K562 (cell line): ENCODE data around the gene NEFH.
A peak's percentile ranks its signal among the peaks of the same experiment; 100 is the strongest.

Experiments used
- BHLHE40 ChIP-seq: IDR thresholded peaks from 2 replicates; pipeline ENCODE4 v1.6.1; 2011; ENCODE audit warnings: low read length, improper control_type of control experiment
- CEBPB ChIP-seq: fragments of 450-650 bp; IDR thresholded peaks from 2 replicates; pipeline ENCODE4 v1.6.1; 2016; ENCODE audit warnings: missing genetic modification characterization, missing compliant biosample characterization
- CTCF ChIP-seq, 3 experiments: IDR thresholded peaks in 2 of 3; conservative IDR thresholded peaks in 1 of 3; 2 replicates each; pipeline ENCODE4 v1.5.1; 2011 to 2012; ENCODE audit warnings: low read length in 3 of 3, mild to moderate bottlenecking in 3 of 3, control low read depth in 2 of 3, improper control_type of control experiment in 1 of 3, inconsistent platforms in 1 of 3, low read depth in 1 of 3, mixed read lengths in 1 of 3, moderate library complexity in 1 of 3; ENCODE audit not compliant: insufficient read depth in 2 of 3
- MCM3 ChIP-seq: fragments of 450-650 bp; IDR thresholded peaks from 2 replicates; pipeline ENCODE4 v1.6.1; 2016
- MYC ChIP-seq, 2 experiments: fragments of 250-450 bp in 1 of 2; sonication (Bioruptor Pico) in 1 of 2; IDR thresholded peaks; 2 replicates each; pipeline versions ENCODE4 v1.5.1 to v1.6.1; 2012 to 2021; ENCODE audit warnings: low read depth in 2 of 2, borderline replicate concordance in 1 of 2, improper control_type of control experiment in 1 of 2, low read length in 1 of 2, mild to moderate bottlenecking in 1 of 2, moderate library complexity in 1 of 2
- NELFE ChIP-seq: IDR thresholded peaks from 2 replicates; pipeline ENCODE4 v1.6.1; 2011; ENCODE audit warnings: mild to moderate bottlenecking; ENCODE audit not compliant: insufficient read depth, insufficient read length
- RBBP5 ChIP-seq: fragments of 200-600 bp; sonication (generic); IDR thresholded peaks from 2 replicates; pipeline ENCODE4 v1.6.1; 2012; ENCODE audit warnings: borderline replicate concordance, mild to moderate bottlenecking, low read length, control low read depth, inconsistent platforms; ENCODE audit not compliant: insufficient read depth, poor library complexity, severe bottlenecking
- TRIM24 ChIP-seq, 2 experiments: fragments of 450-650 bp; IDR thresholded peaks; 2 replicates each; pipeline ENCODE4 v1.6.1; 2016
- ZNF280B ChIP-seq: fragments of 250-450 bp; sonication (Bioruptor Pico); IDR thresholded peaks from 2 replicates; pipeline ENCODE4 v1.5.1; 2021; ENCODE audit warnings: mild to moderate bottlenecking
- ZNF707 ChIP-seq: fragments of 250-450 bp; sonication (Bioruptor Pico); conservative IDR thresholded peaks from 2 replicates; pipeline ENCODE4 v1.8.0; 2022; ENCODE audit warnings: inconsistent platforms, mild to moderate bottlenecking, moderate library complexity
- TF ChIP-seq, protein P1 (sequence below): sonication (generic); formaldehyde crosslinking; IDR thresholded peaks from 2 replicates; pipeline ENCODE4 v1.8.0; 2022; ENCODE audit warnings: missing genetic modification reagents, mild to moderate bottlenecking, moderate library complexity, borderline replicate concordance
- TF ChIP-seq, protein P2 (sequence below): sonication (generic); formaldehyde crosslinking; IDR thresholded peaks from 2 replicates; pipeline ENCODE4 v1.8.1; 2023; ENCODE audit warnings: mild to moderate bottlenecking, missing genetic modification reagents
- TF ChIP-seq, protein P3 (sequence below), 2 experiments: fragments of 450-650 bp; formaldehyde crosslinking in 1 of 2; IDR thresholded peaks; 2 replicates each; pipeline versions ENCODE4 v1.4.0 to v1.6.1; 2014 to 2020; ENCODE audit warnings: mild to moderate bottlenecking in 2 of 2, borderline replicate concordance in 1 of 2, low read depth in 1 of 2

- no peak for TF ChIP-seq MYC (IDR thresholded peaks at IDR 0.05; ENCODE audit: low read depth, low read length)
- TF ChIP-seq MYC (CRISPR knock-in tag; IDR thresholded peaks at IDR 0.05; ENCODE audit: borderline replicate concordance, low read depth): no peak
- TF ChIP-seq CTCF (IDR thresholded peaks at IDR 0.05 in 2 of 3, conservative IDR thresholded peaks at IDR 0.05 in 1 of 3; ENCODE audit: insufficient read depth in 2 of 3, low read depth in 1 of 3, low read length in 3 of 3): peak; percentile 62 to 67 (median 64)
- TF ChIP-seq ZNF280B: no peak
- TF ChIP-seq ZNF707: no peak
- TF ChIP-seq, protein P1, sequence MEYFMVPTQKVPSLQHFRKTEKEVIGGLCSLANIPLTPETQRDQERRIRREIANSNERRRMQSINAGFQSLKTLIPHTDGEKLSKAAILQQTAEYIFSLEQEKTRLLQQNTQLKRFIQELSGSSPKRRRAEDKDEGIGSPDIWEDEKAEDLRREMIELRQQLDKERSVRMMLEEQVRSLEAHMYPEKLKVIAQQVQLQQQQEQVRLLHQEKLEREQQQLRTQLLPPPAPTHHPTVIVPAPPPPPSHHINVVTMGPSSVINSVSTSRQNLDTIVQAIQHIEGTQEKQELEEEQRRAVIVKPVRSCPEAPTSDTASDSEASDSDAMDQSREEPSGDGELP (CRISPR knock-in tag): no peak
- TF ChIP-seq CEBPB (tag): no peak
- TF ChIP-seq MCM3: no peak
- TF ChIP-seq RBBP5: no peak
- TF ChIP-seq NELFE: no peak
- no peak for TF ChIP-seq TRIM24 (IDR thresholded peaks at IDR 0.05)
- no peak for TF ChIP-seq BHLHE40
- TF ChIP-seq, protein P2, sequence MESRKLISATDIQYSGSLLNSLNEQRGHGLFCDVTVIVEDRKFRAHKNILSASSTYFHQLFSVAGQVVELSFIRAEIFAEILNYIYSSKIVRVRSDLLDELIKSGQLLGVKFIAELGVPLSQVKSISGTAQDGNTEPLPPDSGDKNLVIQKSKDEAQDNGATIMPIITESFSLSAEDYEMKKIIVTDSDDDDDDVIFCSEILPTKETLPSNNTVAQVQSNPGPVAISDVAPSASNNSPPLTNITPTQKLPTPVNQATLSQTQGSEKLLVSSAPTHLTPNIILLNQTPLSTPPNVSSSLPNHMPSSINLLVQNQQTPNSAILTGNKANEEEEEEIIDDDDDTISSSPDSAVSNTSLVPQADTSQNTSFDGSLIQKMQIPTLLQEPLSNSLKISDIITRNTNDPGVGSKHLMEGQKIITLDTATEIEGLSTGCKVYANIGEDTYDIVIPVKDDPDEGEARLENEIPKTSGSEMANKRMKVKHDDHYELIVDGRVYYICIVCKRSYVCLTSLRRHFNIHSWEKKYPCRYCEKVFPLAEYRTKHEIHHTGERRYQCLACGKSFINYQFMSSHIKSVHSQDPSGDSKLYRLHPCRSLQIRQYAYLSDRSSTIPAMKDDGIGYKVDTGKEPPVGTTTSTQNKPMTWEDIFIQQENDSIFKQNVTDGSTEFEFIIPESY: no peak
- TF ChIP-seq, protein P3, sequence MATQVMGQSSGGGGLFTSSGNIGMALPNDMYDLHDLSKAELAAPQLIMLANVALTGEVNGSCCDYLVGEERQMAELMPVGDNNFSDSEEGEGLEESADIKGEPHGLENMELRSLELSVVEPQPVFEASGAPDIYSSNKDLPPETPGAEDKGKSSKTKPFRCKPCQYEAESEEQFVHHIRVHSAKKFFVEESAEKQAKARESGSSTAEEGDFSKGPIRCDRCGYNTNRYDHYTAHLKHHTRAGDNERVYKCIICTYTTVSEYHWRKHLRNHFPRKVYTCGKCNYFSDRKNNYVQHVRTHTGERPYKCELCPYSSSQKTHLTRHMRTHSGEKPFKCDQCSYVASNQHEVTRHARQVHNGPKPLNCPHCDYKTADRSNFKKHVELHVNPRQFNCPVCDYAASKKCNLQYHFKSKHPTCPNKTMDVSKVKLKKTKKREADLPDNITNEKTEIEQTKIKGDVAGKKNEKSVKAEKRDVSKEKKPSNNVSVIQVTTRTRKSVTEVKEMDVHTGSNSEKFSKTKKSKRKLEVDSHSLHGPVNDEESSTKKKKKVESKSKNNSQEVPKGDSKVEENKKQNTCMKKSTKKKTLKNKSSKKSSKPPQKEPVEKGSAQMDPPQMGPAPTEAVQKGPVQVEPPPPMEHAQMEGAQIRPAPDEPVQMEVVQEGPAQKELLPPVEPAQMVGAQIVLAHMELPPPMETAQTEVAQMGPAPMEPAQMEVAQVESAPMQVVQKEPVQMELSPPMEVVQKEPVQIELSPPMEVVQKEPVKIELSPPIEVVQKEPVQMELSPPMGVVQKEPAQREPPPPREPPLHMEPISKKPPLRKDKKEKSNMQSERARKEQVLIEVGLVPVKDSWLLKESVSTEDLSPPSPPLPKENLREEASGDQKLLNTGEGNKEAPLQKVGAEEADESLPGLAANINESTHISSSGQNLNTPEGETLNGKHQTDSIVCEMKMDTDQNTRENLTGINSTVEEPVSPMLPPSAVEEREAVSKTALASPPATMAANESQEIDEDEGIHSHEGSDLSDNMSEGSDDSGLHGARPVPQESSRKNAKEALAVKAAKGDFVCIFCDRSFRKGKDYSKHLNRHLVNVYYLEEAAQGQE (IDR thresholded peaks at IDR 0.05; ENCODE audit: borderline replicate concordance): peak; percentile 58; the same call in 1 of the 2 replicates
- TF ChIP-seq, protein P3 (CRISPR knock-in tag; IDR thresholded peaks at IDR 0.05; ENCODE audit: low read depth): no peak
Observed at GRCh38 chr22:29524442-29525191, 44.6 kb downstream of the NEFH start.
